ENCODE measurements around the gene MLLT3. TPM values are rescaled to one million over a fixed set of nuclear protein-coding genes. Genes with fewer than 3 reads are reported as not detected.

Gene MLLT3
- total RNA-seq, 2 donors from 2014 or later, result 40.0 to 47.5 TPM

DNA sequence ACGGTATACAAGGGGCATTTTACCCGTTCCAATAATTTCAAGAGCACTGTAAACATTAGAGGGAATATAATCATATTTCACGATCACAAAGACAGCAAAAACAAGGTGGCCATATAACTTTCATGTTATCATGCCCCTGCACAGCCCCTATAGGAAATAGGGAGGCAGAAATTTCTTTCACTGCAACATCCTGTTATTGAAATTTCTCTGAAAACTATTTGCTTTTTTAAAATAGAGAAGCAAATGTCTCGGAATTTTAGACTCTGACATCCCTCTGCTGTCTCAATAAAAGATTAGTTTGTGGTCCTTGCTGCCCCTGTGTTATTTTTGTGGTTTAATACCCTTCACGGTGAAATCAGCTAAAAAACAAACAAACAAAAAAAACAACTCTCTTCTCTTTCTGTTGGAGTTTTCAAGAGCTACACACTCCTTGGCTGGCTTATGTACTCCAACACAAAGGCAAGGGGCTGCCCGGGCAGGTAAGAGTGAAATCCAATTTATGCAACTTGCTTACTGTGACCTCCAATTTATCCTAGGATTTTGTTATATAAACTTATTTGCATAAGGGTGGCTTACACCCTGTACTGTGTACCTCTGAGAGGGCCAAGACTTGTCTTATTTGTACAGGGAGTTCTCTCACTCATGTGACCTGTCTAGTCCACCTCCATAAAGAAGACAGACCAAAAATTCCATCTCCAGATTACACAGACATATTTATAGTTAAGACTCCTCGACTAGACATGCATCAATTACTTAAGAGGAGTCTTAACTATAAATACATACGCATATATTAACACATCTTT, 223.6 kb downstream of the MLLT3 start:
- peaks cover 64% of the 10 kb centered on the region for H3K4me1 Mint-ChIP-seq (ENCODE audit: low read depth)
- H3K4me3 Mint-ChIP-seq, result peak overlapping the region in 1 of 2 donors; percentile 11
- DNase-seq, result no peak
- H3K27ac Mint-ChIP-seq, result peak overlapping the region; percentile 48
- no peak for ATAC-seq (replicated peaks in 1 of 2)
- H3K36me3 Mint-ChIP-seq (ENCODE audit: insufficient read depth in 2 of 2), result peaks cover 3 to 4% of the 10 kb centered on the region in 2 donors
- peaks cover 0 to 2% of the 10 kb centered on the region in 2 donors for H3K9me3 Mint-ChIP-seq
- H3K27me3 Mint-ChIP-seq (ENCODE audit: low read depth), result no peaks in the 10 kb centered on the region

- Mint-ChIP-seq H3K4me3 (no peak overlapping the region), H3K27me3 (ENCODE audit: low read depth) (no peaks in the 10 kb centered on the region), H3K4me1 (ENCODE audit: low read depth) (peaks cover 54% of the 10 kb centered on the region), H3K27ac (no peak overlapping the region), H3K36me3 (ENCODE audit: insufficient read depth in 2 of 2) (peaks cover 3 to 4% of the 10 kb centered on the region in 2 donors), H3K9me3 (peaks cover 0 to 2% of the 10 kb centered on the region in 2 donors)
- DNase-seq, result no peak
- ATAC-seq (replicated peaks in 1 of 2), result no peak
Measured at GRCh38 chr9:20397348-20397747, 225.0 kb downstream of the MLLT3 start.

DNA sequence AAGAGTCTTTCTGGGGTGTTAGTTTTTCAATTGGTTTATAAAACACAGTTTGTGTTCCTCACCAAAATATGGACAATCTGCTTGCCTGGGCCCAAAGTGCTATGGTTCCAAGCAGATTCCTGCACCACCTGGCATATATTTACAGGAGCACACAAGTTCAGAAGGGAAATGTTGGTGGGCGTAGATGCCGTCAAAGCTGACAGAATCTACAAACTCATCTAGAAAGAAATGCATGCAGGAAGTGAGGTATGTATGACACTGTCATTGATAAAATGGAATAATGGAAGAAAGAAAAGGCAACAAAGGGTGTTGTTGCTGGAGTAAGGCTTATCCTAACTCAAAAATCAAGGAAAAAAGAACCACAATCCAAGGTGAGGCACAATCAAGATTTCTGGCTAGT, 225.8 kb downstream of the MLLT3 start:
- ATAC-seq (replicated peaks in 1 of 2), result peak in 1 of 2 donors; percentile 32
- Mint-ChIP-seq H3K4me1 (ENCODE audit: low read depth) (peaks cover 49% of the 10 kb centered on the region), H3K27ac (peak overlapping the region; percentile 20)

DNA sequence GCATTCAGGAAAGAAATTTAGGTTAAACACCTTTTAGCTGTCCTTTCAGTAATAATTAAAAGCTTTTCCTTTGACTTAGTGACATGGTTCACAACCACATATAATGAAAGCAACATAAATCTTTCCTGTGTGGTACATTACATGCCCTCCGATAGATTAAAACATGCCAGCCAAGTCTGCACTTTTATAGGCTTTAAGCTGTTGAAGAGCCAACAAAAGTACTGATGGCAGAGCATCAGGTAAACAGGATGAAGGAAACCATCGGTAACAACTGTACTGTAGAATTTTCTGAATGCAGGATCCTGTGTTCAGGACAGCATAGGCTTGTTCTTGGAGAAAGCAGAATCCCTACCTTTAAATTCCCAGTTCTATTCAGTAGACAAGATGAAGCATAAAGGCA, 226.6 kb downstream of the MLLT3 start:
- Mint-ChIP-seq H3K27ac (peak overlapping the region; percentile 75), H3K27me3 (ENCODE audit: low read depth) (no peaks in the 10 kb centered on the region), H3K4me1 (ENCODE audit: low read depth) (peaks cover 49% of the 10 kb centered on the region)

More for the DNA sequence above, 225.8 kb downstream of the MLLT3 start:
- no peak for DNase-seq
- peak overlapping the region; percentile 20 to 26 for H3K4me3 Mint-ChIP-seq
- H3K36me3 Mint-ChIP-seq (ENCODE audit: insufficient read depth in 2 of 2), result peaks cover 3 to 4% of the 10 kb centered on the region in 2 donors
- no peaks in the 10 kb centered on the region for H3K9me3 Mint-ChIP-seq
- no peaks in the 10 kb centered on the region for H3K27me3 Mint-ChIP-seq (ENCODE audit: low read depth)

GRCh38 chr9:20394969-20395368, 227.3 kb downstream of the MLLT3 start:
- H3K27ac Mint-ChIP-seq, result no peak overlapping the region
- ATAC-seq (replicated peaks in 1 of 2), result no peak

More for the DNA sequence above, 226.6 kb downstream of the MLLT3 start:
- DNase-seq (no peak), ATAC-seq (replicated peaks in 1 of 2) (no peak)
- H3K36me3 Mint-ChIP-seq (ENCODE audit: insufficient read depth in 2 of 2), result peaks cover under 1 to 4% of the 10 kb centered on the region in 2 donors
- no peaks in the 10 kb centered on the region for H3K9me3 Mint-ChIP-seq
- H3K4me3 Mint-ChIP-seq, result peak overlapping the region; percentile 4 to 45

GRCh38 chr9:20391208-20391607, 231.1 kb downstream of the MLLT3 start:
- no peak for DNase-seq
- H3K27ac Mint-ChIP-seq, result no peak overlapping the region
- no peak overlapping the region for H3K4me3 Mint-ChIP-seq
- no peaks in the 10 kb centered on the region for H3K27me3 Mint-ChIP-seq (ENCODE audit: low read depth)
- peaks cover 0 to 2% of the 10 kb centered on the region in 2 donors for H3K9me3 Mint-ChIP-seq
- peaks cover 4 to 13% of the 10 kb centered on the region in 2 donors for H3K36me3 Mint-ChIP-seq (ENCODE audit: insufficient read depth in 2 of 2)
- H3K4me1 Mint-ChIP-seq (ENCODE audit: low read depth), result peaks cover 17% of the 10 kb centered on the region
- no peak for ATAC-seq (replicated peaks in 1 of 2)

More at GRCh38 chr9:20394969-20395368, 227.3 kb downstream of the MLLT3 start:
- peaks cover 3 to 5% of the 10 kb centered on the region in 2 donors for H3K36me3 Mint-ChIP-seq (ENCODE audit: insufficient read depth in 2 of 2)
- H3K27me3 Mint-ChIP-seq (ENCODE audit: low read depth), result no peaks in the 10 kb centered on the region
- no peak for DNase-seq
- no peak overlapping the region for H3K4me3 Mint-ChIP-seq
- no peaks in the 10 kb centered on the region for H3K9me3 Mint-ChIP-seq
- H3K4me1 Mint-ChIP-seq (ENCODE audit: low read depth), result peaks cover 47% of the 10 kb centered on the region

DNA sequence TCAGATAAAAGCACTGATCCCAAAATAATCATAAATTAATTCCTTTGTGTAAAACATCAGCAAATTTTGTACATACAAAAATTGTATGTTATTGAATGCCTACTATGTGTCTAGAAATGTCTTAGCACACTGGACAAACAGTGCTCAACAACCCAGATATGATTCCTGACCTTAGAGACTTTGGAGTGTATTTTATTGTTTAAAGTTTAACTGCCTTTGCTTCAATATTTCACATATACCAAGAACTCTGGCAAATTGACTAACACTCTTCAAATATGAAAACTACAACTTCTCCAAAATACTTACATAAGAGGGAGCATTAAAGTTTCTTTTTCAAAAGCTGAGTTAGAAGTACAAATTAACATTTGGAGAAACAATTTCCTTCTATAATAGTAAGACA, 231.9 kb downstream of the MLLT3 start:
- H3K9me3 Mint-ChIP-seq, result peaks cover 0 to 2% of the 10 kb centered on the region in 2 donors
- no peaks in the 10 kb centered on the region for H3K27me3 Mint-ChIP-seq (ENCODE audit: low read depth)
- DNase-seq (no peak), ATAC-seq (replicated peaks in 1 of 2) (no peak)
- no peak overlapping the region for H3K27ac Mint-ChIP-seq
- H3K4me3 Mint-ChIP-seq, result no peak overlapping the region
- H3K4me1 Mint-ChIP-seq (ENCODE audit: low read depth), result peaks cover 9% of the 10 kb centered on the region
- H3K36me3 Mint-ChIP-seq (ENCODE audit: insufficient read depth in 2 of 2), result peaks cover 4 to 13% of the 10 kb centered on the region in 2 donors

DNA sequence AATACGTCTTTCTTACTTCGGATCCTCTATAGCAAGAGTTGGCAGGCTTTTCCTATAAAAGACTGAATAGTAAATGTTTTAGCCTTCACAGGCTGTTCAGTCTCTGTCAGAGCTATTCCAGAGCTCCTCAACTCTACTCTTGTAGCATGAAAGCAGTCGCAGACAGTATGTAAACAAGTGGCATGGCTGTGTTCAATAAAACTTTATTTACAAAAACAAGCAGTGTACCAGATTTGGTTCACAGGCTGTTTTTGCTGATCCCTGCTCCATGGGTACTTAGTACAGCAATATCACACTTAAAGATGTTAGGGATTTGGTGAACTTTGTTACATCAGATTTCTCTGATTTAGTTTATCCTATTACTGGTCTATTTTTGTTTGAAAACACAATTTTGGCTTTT, 235.2 kb downstream of the MLLT3 start:
- DNase-seq (no peak), ATAC-seq (replicated peaks in 1 of 2) (no peak)
- Mint-ChIP-seq H3K4me1 (ENCODE audit: low read depth) (peaks cover 19% of the 10 kb centered on the region), H3K9me3 (peaks cover 0 to 2% of the 10 kb centered on the region in 2 donors), H3K27me3 (ENCODE audit: low read depth) (no peaks in the 10 kb centered on the region), H3K36me3 (ENCODE audit: insufficient read depth in 2 of 2) (peaks cover 4 to 13% of the 10 kb centered on the region in 2 donors), H3K27ac (no peak overlapping the region), H3K4me3 (no peak overlapping the region)

- DNase-seq, result no peak
- Mint-ChIP-seq H3K4me1 (ENCODE audit: low read depth) (peaks cover 29% of the 10 kb centered on the region), H3K4me3 (no peak overlapping the region), H3K36me3 (ENCODE audit: insufficient read depth in 2 of 2) (peaks cover 4% of the 10 kb centered on the region in 2 donors), H3K9me3 (no peaks in the 10 kb centered on the region), H3K27me3 (ENCODE audit: low read depth) (no peaks in the 10 kb centered on the region), H3K27ac (no peak overlapping the region)
- ATAC-seq (replicated peaks in 1 of 2), result no peak
Measured at GRCh38 chr9:20384642-20385041, 237.7 kb downstream of the MLLT3 start.

GRCh38 chr9:20382460-20383071, 239.7 kb downstream of the MLLT3 start:
- Mint-ChIP-seq H3K4me3 (no peak overlapping the region), H3K36me3 (ENCODE audit: insufficient read depth in 2 of 2) (peaks cover 0 to 1% of the 10 kb centered on the region in 2 donors), H3K27me3 (ENCODE audit: low read depth) (no peaks in the 10 kb centered on the region), H3K27ac (peak overlapping the region; percentile 4), H3K9me3 (no peaks in the 10 kb centered on the region), H3K4me1 (ENCODE audit: low read depth) (peaks cover 44% of the 10 kb centered on the region)
- DNase-seq, result no peak
- ATAC-seq (replicated peaks in 1 of 2), result no peak

GRCh38 chr9:20380546-20380945, 241.8 kb downstream of the MLLT3 start:
- Mint-ChIP-seq H3K36me3 (ENCODE audit: insufficient read depth in 2 of 2) (peaks cover 0 to 1% of the 10 kb centered on the region in 2 donors), H3K27me3 (ENCODE audit: low read depth) (no peaks in the 10 kb centered on the region), H3K9me3 (no peaks in the 10 kb centered on the region), H3K27ac (peak overlapping the region; percentile 21), H3K4me3 (no peak overlapping the region), H3K4me1 (ENCODE audit: low read depth) (peaks cover 63% of the 10 kb centered on the region)
- no peak for ATAC-seq (replicated peaks in 1 of 2)
- no peak for DNase-seq

GRCh38 chr9:20379804-20380225, 242.5 kb downstream of the MLLT3 start:
- no peak for ATAC-seq (replicated peaks in 1 of 2)
- Mint-ChIP-seq H3K36me3 (ENCODE audit: insufficient read depth in 2 of 2) (peaks cover 0 to 1% of the 10 kb centered on the region in 2 donors), H3K9me3 (no peaks in the 10 kb centered on the region), H3K4me1 (ENCODE audit: low read depth) (peaks cover 67% of the 10 kb centered on the region), H3K4me3 (no peak overlapping the region), H3K27me3 (ENCODE audit: low read depth) (no peaks in the 10 kb centered on the region), H3K27ac (no peak overlapping the region)
- DNase-seq, result no peak

GRCh38 chr9:20378851-20379250, 243.4 kb downstream of the MLLT3 start:
- no peak for DNase-seq
- Mint-ChIP-seq H3K4me1 (ENCODE audit: low read depth) (peaks cover 69% of the 10 kb centered on the region), H3K9me3 (no peaks in the 10 kb centered on the region), H3K27me3 (ENCODE audit: low read depth) (no peaks in the 10 kb centered on the region), H3K4me3 (no peak overlapping the region), H3K27ac (no peak overlapping the region), H3K36me3 (ENCODE audit: insufficient read depth in 2 of 2) (peaks cover 0 to 1% of the 10 kb centered on the region in 2 donors)
- no peak for ATAC-seq (replicated peaks in 1 of 2)
